ENCODE data around the gene TNFAIP8.
A peak's percentile ranks its signal among the peaks of the same experiment; 100 is the strongest.
"Not testable (repeated sequence)": the region's sequence is repeated elsewhere in the genome, so short reads cannot be mapped to it uniquely, and the experiment has no call there.

The TNFAIP8 gene

DNA sequence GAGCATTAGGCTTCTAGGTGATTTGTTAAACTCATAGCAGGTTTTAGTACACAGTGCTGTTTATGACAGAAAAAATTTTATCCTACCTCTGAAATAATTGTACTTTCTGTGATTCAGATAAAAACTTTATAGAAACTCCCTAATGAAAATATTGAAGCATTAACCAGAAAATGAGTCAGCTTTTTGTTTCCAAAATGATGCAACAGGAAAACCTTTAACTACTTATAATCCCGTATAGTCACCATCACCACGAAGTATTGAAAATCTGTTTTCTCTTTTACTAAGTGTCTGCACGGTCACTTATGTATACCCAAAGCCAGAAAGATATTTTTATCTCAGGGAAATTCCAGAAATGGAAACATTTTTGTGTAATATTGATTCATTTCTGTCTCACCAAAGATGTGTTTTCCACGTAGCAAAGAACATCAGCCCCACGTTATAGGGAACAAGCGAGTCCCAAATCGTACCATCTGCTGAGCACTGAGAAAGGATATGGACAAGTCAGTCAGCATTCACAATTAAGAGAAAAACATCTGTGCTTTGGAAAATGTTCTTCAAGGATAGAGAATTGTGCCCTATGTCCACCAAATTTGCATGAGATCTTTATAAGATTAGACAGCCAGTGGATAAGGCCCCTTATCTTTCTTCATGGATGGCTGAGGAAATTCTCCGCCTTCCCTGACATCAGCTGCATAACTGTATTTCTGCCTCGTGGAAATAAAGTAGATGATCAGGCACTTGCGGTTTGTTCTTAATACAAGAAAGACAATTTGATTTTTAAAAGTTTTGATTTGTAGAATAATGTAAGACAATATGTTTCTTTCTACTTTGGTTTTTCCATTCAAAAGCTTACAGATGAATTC is 41.9 kb downstream of the TNFAIP8 start:
- no peak for DNase-seq

DNA sequence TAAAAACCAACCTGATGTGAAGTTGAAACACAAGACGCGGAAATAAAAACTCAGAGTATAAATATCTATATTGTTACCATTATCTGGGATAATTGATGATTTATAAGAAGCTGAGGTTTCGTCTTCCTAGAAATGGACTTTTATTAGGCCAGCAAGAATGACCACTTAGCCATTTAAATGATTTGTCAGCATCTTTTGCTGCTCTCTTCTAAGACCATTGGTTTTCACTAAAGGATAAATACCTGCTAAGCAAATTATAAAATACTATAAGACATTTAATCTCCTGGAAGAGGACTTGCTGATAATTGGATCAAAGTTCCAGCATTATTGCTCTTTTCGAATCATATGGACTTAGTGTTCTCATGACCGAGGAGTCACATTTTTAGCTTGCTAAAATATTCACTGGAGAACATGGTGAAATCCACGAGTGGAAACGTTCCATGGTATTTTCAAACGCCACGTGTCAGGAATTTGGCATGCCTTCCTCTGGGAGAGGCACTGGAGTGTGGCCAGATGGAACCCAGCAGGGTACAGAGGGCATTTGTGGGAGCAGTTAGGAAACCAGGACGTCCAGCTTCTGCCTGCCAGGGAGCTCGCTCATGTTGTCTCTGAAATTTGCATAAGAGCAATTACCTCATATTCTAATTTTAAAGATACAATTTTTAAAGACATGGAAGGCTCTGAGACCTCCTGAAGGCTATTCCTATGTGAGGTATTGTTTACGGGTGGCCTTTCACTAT is 43.1 kb downstream of the TNFAIP8 start:
- DNase-seq = no peak

GRCh38 chr5:119400245-119400644 is 44.4 kb downstream of the TNFAIP8 start:
- no peak for DNase-seq

DNA sequence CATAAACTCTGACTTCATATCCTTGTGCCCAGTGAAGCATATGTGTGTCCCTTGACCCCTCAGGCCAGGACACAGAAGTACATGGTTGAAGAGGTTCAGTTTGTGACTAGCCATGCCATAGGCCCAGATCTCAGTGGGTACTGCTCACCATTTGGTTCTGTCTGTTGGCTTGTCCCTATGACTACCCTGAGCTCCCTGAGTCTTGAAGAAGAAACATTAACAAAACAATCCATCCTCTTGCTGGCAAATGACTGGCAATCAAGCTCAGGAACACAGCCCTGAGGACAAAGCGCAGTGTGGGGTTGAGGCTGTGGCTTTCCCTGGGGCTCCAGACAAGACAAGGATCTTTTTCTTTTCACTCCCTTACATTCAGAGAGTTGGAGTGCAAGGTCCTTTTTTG is 46.3 kb downstream of the TNFAIP8 start:
- DNase-seq = no peak

GRCh38 chr5:119402555-119402954 is 46.7 kb downstream of the TNFAIP8 start:
- DNase-seq = no peak

GRCh38 chr5:119404033-119404432 is 48.2 kb downstream of the TNFAIP8 start:
- DNase-seq = no peak

- DNase-seq = no peak
Observed at GRCh38 chr5:119405419-119405818, 49.6 kb downstream of the TNFAIP8 start.

DNA sequence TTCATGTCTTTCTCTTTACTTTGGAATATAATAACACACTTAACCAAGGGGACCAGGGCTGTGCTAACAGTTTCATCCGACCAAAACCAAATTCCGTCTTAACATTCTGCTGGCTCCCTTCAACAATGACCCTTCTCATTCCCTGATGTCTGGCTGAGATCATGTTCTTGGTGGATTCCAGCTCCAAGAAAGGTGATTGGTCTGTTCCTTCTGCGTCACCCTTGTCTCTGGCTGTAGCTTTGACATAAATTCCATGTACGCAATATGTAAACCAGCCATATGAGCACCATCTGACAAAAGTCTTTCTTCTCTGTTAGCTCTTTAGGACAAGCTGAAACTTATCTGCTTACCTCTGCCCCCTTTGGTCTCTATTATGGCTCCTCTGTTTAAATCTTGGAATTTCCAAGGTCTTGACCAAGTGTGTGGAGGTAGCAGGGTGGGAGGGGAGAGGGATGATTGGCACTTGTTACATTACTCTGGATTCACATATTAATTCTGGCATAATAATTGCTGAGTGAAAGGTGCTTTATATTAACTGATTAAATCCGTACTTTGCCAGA is 50.8 kb downstream of the TNFAIP8 start:
- DNase-seq = no peak

DNA sequence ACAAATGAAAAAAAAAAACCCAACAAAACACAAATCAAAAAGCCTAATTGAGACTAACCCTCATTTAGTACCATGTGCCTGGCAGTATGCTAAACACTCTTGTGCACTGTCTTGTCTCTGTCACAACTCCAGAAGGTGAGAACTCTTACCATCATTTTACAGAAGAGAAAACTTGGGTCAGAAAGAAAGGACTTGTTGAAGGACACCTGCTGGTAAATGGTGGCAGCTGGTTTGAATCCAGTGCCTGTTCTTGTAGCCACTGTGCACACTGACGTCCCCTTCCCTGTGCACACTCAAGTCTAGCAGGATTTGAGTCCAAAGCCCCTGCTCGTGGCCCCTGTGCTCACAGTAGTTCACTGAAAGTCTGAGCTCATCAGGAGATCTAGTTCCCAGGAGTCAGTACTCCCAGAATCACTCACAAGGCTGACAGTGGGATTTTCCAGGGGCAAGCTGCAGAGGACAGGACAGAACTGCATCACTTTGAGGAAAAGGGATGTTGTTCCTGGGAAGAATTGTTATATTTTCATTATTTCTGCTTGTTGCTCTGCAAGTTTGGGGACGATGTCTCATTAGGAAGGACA is 53.5 kb downstream of the TNFAIP8 start:
- no peak for DNase-seq

DNA sequence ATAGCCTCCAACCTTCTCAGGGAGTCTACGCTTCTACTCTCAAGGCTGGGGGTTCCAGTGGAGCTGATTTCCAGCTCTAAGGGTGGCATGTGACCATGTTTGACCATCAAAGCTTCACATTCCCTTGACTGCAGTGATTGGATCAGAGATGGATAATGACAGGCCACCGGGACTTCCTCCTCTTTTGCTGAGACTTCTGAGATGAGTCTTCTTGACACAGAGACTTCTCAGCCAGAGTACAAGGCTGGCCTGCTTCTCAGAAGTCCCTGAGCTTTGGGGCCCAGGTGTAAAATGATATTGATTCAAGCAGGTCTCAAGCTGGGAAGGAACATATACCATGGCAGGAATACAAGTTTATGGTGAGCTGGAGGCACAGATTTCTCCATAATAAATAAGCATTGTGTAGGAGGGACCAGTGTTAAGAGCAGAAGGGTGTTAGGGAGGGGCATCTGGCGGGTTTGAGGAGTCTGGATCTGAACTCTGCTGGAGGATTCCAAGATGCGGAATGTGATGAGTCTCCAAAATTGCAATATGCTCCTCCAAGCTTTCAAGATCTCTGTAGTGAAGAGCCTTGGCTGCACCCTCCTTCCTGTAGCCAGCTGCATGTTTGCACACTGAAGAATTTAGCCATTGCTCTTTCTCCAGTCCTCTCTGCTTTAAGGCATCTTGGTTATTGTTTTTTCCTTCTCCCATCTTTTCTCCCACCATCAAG is 54.8 kb downstream of the TNFAIP8 start:
- no peak for DNase-seq

DNA sequence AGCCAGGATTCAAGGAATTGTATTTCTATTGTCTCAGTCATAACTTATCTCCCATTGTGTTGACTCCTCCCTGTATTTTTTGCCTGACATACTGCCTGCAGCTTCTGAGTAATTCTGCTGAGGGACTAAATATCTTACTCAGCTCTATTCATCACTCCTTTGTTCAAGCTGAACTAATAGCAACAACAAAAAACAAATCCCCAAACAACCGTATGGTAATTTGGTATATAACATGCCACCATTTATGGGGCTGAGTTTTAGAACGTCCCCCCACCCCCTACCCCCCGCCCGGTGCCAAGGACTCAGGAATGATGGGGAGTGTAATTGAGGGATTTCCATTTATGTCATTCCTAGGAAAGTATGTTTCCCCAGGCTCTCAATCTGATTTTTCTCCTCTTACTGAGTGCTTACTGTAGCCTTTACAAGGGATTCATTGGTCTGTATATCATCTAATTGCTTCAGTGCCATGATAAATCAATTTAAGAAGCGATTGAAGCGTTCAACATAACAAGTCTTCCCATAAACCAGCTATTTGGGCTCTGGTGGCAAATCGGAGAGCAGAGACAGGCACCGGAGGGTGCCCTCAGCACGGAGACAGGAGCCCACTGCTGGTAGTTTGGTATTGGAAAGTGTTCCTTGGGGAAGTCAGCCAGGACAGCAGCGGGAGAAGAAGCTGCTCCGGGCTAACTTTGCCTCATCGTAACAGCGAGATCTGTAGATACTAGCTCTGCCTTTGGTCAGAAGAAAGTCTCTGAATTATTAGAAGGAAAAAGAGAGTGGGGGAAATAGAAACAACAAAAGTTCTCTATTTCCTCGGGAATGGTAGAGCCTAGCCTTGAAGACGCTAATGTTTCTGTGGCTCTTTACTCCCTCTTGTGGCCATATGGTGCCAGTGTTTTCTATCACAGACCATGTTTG is 55.8 kb downstream of the TNFAIP8 start:
- DNase-seq = peak; percentile 68

DNA sequence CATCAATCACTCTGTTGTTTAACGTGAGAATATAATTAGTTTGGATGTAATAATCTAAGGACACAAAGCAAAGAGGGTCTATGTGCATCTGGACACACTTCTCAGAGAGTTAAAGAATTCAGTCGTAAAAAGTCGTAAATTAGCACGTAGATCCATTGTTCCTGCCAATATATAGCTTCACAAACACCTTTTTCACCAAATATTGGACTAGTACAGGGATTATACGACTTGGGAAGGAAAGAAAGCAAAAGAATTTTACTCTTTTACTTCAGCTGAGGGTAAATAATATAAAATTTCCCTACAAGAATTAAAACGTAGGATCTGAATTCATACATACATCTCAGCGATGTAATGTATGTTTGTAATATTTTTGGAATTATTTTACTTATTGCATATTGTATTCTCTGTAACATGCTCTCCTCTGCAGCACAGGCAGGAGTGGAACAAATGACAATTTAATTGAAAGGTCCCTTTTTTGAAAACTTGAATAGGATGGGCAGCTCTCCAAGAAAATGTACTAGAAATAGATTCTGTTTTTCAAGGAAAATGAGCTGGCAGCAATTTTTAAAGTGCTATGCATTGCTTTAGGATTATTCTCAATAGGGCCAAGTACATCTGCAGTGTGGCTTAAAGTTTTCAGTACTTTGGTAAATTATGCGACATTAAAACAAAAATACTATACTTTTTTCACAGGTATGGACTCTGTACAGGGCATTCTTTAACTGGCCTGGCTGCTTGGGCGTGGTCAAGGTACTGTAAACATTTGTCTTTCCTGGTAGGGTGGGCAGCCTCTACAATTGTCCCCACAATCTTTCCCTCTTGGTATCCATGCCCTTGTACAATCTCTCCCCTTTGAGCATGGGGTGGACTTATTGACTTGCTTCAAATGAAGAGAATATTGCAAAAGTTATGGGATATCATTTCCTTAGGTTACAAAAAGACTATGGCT is 56.7 kb downstream of the TNFAIP8 start:
- DNase-seq = no peak

- not testable (repeated sequence) for DNase-seq
Observed at GRCh38 chr5:119414124-119414734, 58.4 kb downstream of the TNFAIP8 start.

- no peak for DNase-seq
Observed at GRCh38 chr5:119417891-119418605, 62.2 kb downstream of the TNFAIP8 start.

- DNase-seq = no peak
Observed at GRCh38 chr5:119418606-119419100, 62.8 kb downstream of the TNFAIP8 start.

DNA sequence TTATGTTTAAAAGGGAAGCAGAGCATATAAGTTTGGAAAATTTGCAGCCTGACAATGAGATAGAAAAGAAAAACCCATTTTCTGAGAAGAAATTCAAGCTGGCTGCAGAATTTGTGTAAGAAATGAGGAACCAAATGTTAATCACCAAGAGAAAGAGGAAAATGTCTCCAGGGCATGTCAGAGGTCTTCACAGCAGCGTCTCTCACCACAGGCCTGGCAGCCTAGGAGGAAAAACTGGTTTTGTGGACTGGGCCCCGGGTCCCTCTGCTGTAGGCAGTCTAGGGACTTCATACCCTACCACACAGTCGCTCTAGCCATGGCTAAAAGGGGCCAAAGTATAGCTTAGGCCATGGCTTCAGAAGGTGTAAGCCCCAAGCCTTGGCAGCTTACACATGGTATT is 64.3 kb downstream of the TNFAIP8 start:
- no peak for DNase-seq

DNA sequence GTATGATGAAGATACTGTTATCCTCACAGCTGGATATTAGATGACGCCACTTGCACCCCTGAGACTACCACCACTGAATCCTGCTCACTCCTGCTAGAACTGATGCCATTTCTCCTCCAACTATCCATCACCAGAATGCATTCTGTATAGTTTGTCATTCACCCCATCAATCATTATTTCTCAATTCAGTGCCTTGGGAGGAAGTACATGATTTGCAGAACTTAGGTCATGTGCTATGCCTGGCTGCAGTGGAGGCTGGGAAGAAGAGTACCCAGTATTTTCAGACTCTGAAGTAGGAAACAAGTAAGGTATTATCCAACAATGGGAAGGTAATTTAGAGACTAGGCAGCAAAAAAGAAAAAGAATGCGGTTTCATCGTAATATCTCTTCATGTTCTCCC is 70.2 kb downstream of the TNFAIP8 start:
- DNase-seq = no peak

DNA sequence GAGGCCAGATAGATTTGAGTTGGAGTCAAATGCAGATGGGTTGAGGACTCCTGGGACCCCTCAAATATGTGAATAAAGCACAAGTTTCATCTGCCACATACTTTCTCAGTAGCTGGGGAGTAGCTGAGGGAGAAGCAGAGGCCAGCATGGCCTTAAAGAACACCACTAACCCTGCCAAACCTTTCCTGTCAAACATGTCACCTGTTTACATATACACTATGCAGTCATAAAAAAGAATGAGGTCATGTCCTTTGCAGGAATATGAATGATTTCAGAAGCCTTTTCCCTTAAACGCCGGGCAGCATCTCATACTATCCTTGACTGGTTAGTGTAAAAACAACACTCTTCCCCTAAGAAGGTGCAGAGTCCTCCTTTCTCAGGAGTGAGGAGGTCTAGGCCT is 71.2 kb downstream of the TNFAIP8 start:
- no peak for DNase-seq

- DNase-seq = not testable (repeated sequence)
Observed at GRCh38 chr5:119427596-119427995, 71.8 kb downstream of the TNFAIP8 start.
